Pancreas (tissue), 10 donors: ENCODE data around the gene VAV1. TPM values are rescaled to one million over a fixed set of nuclear protein-coding genes. Genes with fewer than 3 reads are reported as not detected.

Experiments
- ATAC-seq, 4 donors: fragments of 200-7000 bp; cut with Tn5 transposase; one replicate each; pipeline versions ENCODE4 v1.8.0 to v1.9.1; 2020; ENCODE audit warnings: mild to moderate bottlenecking in 4 of 4, moderate library complexity in 4 of 4
- DNase-seq, 6 donors: peaks; one replicate each; pipeline ENCODE4 v3.0.0-alpha.2; 2020
- FAIRE-seq: peaks from 2 replicates; lab custom pipeline; 2012; peaks lifted over from hg19 to GRCh38; lab: Jason Lieb, UNC
- H3K27ac ChIP-seq, 4 donors: fragments of 200-600 bp; sonication (generic); 1 replicate in 3 of 4; 2 replicates in 1 of 4; pipeline versions ENCODE4 v1.5.0 to v1.8.0; 2020
- H3K27me3 ChIP-seq, 4 donors: fragments of 200-600 bp; one replicate each; pipeline ENCODE4 v1.8.0; 2021
- H3K36me3 ChIP-seq, 3 donors: fragments of 200-600 bp; sonication (generic) in 1 of 3; one replicate each; pipeline versions ENCODE4 v1.5.0 to v1.8.0; 2020 to 2021
- H3K4me1 ChIP-seq, 3 donors: fragments of 200-600 bp; one replicate each; pipeline ENCODE4 v1.8.0; 2021
- H3K4me3 ChIP-seq, 4 donors: fragments of 200-600 bp; sonication (generic) in 2 of 4; one replicate each; pipeline versions ENCODE4 v1.5.0 to v1.8.0; 2020 to 2021
- H3K9me3 ChIP-seq, 4 donors: fragments of 200-600 bp; one replicate each; pipeline ENCODE4 v1.8.0; 2021
- WGBS, 2 donors: extraction: QIAGEN DNeasy Blood & Tissue Kit; methylation state at CpG; one replicate each; pipeline ENCODE4 v1.1.7; 2013; 5-methylcytosine and 5-hydroxymethylcytosine counted together
- intact Hi-C, 3 donors: fragments of 100-400 bp; cut with DNase I; formaldehyde crosslinking; loops; one replicate each; pipeline versions ENCODE4 v1.11.1 to v1.14.2; 2022
- microRNA-seq, 2 donors: library from miRNA; unstranded; fragments of <30 nt; microRNA quantifications; one replicate each; pipeline versions ENCODE4 to v1.1.0, GENCODE V29; 2019 to 2020
- polyA plus RNA-seq, 2 donors: library from polyadenylated mRNA; stranded (reverse); fragments of 200-250 nt; gene quantifications; one replicate each; pipeline ENCODE4 v1.2.3, GENCODE V29; 2013
- total RNA-seq, 6 donors: library from RNA; stranded (reverse); fragmentation: NEBNext Ultra II Directional in 4 of 6; extraction: Animal tissue kit (Norgen Biotek cat#: 25700) in 4 of 6; gene quantifications; one replicate each; pipeline versions ENCODE4 v1.2.1 to v1.2.4, GENCODE V29; 2021 to 2023
- TF ChIP-seq, protein P1 (sequence below), 4 donors: fragments of 200-600 bp; sonication (generic) in 3 of 4; IDR thresholded peaks; one replicate each; pipeline versions ENCODE4 v1.5.0 to v1.8.0; 2021; ENCODE audit warnings: antibody characterized with exemption in 4 of 4
- donor health status: healthy with polysubstance abuse.
- donor health status: DM: no; HTN: no; CAD: no; lungs with moderate emphysema.
- donor health status: DM: no; HTN: no; CAD: no.
- donor health status: control.
- donor health status: control.
- donor health status: Bipolar disorder and iron deficiency.
- donor health status: DM: yes; HTN: yes; CAD: no.
- donor health status: DM: no; HTN: no; CAD: no.
- donor health status: DM: no; HTN: no; CAD: no.
- donor health status: DM: yes; HTN: yes; CAD: no.

VAV1 gene
- total and polyA plus RNA-seq, 8 donors = 0.23 to 7.3 (median 1.2) TPM

DNA sequence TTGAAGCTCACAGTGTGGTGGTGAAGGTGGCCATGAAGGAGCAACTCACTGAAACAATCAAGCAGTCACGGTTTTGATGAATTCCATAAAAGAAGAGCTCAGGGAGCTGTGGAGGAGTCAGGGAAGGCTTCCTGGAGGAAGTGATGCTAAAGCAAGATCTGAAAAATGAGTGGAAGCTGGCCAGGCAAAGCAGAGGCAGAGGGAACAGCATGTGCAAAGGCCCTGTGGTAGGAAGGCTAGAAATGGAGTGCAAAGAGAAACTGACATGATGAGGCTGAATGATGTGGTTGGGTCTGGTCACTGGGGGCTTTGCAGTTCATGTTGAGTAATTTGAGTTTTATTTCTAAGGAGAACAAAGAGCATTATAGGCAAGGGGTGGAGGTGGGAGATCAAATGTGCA lies 121.8 kb downstream of the VAV1 start:
- WGBS, 2 donors = 56 to 64% methylated on average over 1 of the region's 1 CpG
- Histone ChIP-seq H3K27ac (no peak overlapping the region), H3K9me3 (no peaks in the 10 kb centered on the region), H3K4me3 (no peak overlapping the region), H3K4me1 (no peaks in the 10 kb centered on the region), H3K36me3 (no peaks in the 10 kb centered on the region), H3K27me3 (no peaks in the 10 kb centered on the region)
- DNase-seq (no peak), FAIRE-seq (no peak), ATAC-seq (no peak)
- TF ChIP-seq, protein P1, sequence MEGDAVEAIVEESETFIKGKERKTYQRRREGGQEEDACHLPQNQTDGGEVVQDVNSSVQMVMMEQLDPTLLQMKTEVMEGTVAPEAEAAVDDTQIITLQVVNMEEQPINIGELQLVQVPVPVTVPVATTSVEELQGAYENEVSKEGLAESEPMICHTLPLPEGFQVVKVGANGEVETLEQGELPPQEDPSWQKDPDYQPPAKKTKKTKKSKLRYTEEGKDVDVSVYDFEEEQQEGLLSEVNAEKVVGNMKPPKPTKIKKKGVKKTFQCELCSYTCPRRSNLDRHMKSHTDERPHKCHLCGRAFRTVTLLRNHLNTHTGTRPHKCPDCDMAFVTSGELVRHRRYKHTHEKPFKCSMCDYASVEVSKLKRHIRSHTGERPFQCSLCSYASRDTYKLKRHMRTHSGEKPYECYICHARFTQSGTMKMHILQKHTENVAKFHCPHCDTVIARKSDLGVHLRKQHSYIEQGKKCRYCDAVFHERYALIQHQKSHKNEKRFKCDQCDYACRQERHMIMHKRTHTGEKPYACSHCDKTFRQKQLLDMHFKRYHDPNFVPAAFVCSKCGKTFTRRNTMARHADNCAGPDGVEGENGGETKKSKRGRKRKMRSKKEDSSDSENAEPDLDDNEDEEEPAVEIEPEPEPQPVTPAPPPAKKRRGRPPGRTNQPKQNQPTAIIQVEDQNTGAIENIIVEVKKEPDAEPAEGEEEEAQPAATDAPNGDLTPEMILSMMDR (IDR thresholded peaks at IDR 0.05) = no peak
- intact Hi-C loops = no loop called here

DNA sequence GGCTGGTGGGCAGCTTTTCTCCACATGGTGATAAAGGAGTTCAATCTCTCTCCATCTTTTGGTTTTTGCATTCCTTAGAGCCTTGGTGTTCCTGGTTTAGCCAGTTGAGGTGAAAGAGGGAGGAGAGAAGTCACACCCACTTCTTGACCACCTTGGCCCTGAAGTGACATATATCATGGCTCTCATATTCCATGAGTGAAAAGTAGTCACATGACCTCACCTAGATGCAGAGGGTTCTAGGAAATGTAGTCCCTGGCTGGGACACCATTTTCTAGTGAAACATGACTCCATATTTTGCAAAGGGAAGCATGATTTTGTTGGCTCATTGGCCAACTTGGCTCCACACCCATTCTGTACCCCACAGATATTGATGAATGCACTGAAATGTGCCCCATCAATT lies 130.9 kb downstream of the VAV1 start:
- no peaks in the 10 kb centered on the region for H3K9me3 ChIP-seq
- no peak for DNase-seq
- peaks cover 0 to 3% (median 0%) of the 10 kb centered on the region in 4 donors for H3K27me3 ChIP-seq
- ATAC-seq = no peak
- H3K36me3 ChIP-seq = no peaks in the 10 kb centered on the region
- H3K27ac ChIP-seq = no peak overlapping the region
- intact Hi-C loops = no loop called here
- no peak overlapping the region for H3K4me3 ChIP-seq
- FAIRE-seq = no peak
- H3K4me1 ChIP-seq = no peaks in the 10 kb centered on the region
- TF ChIP-seq, protein P1 (IDR thresholded peaks at IDR 0.05) = no peak

DNA sequence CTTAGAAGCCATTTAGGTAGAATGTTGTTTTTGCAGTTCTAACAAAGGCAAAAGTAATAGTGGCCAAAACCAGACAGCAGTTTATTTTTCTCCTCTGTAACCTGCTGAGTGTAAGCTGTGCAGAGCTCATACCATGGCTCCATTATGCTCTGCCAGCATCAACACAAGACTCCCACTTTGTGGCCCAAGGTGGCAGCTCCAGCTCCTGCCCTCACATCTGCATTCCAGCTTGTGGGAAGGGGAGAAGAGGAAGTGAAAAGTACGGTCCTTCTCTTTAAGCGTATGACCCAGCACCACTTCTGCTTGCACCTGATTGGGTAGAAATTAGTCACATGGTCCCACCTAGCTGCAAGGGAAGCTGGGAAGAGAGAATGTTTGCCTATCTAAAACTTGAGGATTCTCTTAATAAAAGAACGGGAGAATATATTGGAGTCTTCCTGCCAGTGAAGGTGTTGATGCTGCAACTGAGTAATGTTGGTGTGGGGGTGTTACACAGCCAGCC lies 134.1 kb downstream of the VAV1 start:
- Histone ChIP-seq H3K27me3 (peaks cover 0 to 3% (median 0%) of the 10 kb centered on the region in 4 donors), H3K27ac (no peak overlapping the region), H3K9me3 (no peaks in the 10 kb centered on the region), H3K4me1 (no peaks in the 10 kb centered on the region), H3K36me3 (no peaks in the 10 kb centered on the region), H3K4me3 (no peak overlapping the region)
- TF ChIP-seq, protein P1 (IDR thresholded peaks at IDR 0.05) = no peak
- WGBS, 2 donors = 35 to 45% methylated on average over 3 of the region's 3 CpGs
- FAIRE-seq (no peak), ATAC-seq (no peak), DNase-seq (no peak)
- intact Hi-C loops = no loop called here

Small RNA genes within 50 kb of the gene (microRNA-seq; reads per million reads assigned to microRNA genes)
- 0 to 0.39 reads per million in 2 donors for gene MIR6791

Other genes starting within 250 kb of the VAV1 start
- 1 to 10 TPM in 1 of 6 donors, under 1 TPM in 3, not detected in 2; 0.12 to 1.1 (median 0.20) TPM for gene TNFSF9, start 241.7 kb upstream of the VAV1 start, total RNA-seq
- not detected for gene TNFSF9, start 241.7 kb upstream of the VAV1 start, polyA plus RNA-seq
- gene CD70, start 181.6 kb upstream of the VAV1 start, total RNA-seq = under 1 TPM in 1 of 6 donors, not detected in 5; 0.16 TPM
- not detected for gene CD70, start 181.6 kb upstream of the VAV1 start, polyA plus RNA-seq
- 1 to 10 TPM in 2 of 6 donors, under 1 TPM in 3, not detected in 1; 0.67 to 5.9 (median 0.98) TPM for gene TNFSF14, start 102.5 kb upstream of the VAV1 start, total RNA-seq
- gene TNFSF14, start 102.5 kb upstream of the VAV1 start, polyA plus RNA-seq = 1 to 10 TPM; 1.9 to 5.6 TPM
- 1,000 to 10,000 TPM in 2 of 6 donors, 100 to 1,000 TPM in 3, 10 to 100 TPM in 1; 67.7 to 3,753 (median 558) TPM for gene C3, start 52.1 kb upstream of the VAV1 start, total RNA-seq
- gene C3, start 52.1 kb upstream of the VAV1 start, polyA plus RNA-seq = 1,000 to 10,000 TPM in 1 of 2 donors, 100 to 1,000 TPM in 1; 447 to 1,383 TPM
- 10 to 100 TPM; 46.1 to 62.6 (median 52.0) TPM for gene GPR108, start 35.1 kb upstream of the VAV1 start, total RNA-seq
- 100 to 1,000 TPM; 108 to 154 TPM for gene GPR108, start 35.1 kb upstream of the VAV1 start, polyA plus RNA-seq
- gene TRIP10, start 33.0 kb upstream of the VAV1 start, total RNA-seq = 10 to 100 TPM; 16.4 to 36.8 (median 21.9) TPM
- gene TRIP10, start 33.0 kb upstream of the VAV1 start, polyA plus RNA-seq = 100 to 1,000 TPM in 1 of 2 donors, 10 to 100 TPM in 1; 92.1 to 102 TPM
- 10 to 100 TPM; 10.1 to 19.6 (median 13.5) TPM for gene SH2D3A, start 5.3 kb upstream of the VAV1 start, total RNA-seq
- gene SH2D3A, start 5.3 kb upstream of the VAV1 start, polyA plus RNA-seq = 10 to 100 TPM; 31.9 to 33.0 TPM
- under 1 TPM in 4 of 6 donors, not detected in 2; 0.14 to 0.73 (median 0.39) TPM for gene ADGRE1, start 114.9 kb downstream of the VAV1 start, total RNA-seq
- under 1 TPM in 1 of 2 donors, not detected in 1; 0.07 TPM for gene ADGRE1, start 114.9 kb downstream of the VAV1 start, polyA plus RNA-seq
- gene MBD3L2B, start 248.7 kb downstream of the VAV1 start, total RNA-seq = not detected
- not detected for gene MBD3L2B, start 248.7 kb downstream of the VAV1 start, polyA plus RNA-seq